Stimulated activated CD4-positive, alpha-beta T cell treated with anti-CD3 and anti-CD28 coated beads, TNF-alpha, amount 100 ng/mL, for 1 hour (primary cell): ENCODE measurements around the gene QRFPR.
"Not testable (repeated sequence)": the region's sequence is repeated elsewhere in the genome, so short reads cannot be mapped to it uniquely, and the experiment has no call there.

ENCODE experiments used
- DNase-seq, 3 donors: peaks; one replicate each; pipeline ENCODE4 v3.0.0-alpha.2; 2020; ENCODE audit warnings: low read depth in 3 of 3, low spot score in 1 of 3

The QRFPR gene

GRCh38 chr4:121380776-121381462 is at the start of gene QRFPR:
QRFPR (minus strand) TSS chr4:121381018; CDS start chr4:121380647, 371 bp downstream.
- no peak for DNase-seq

DNA sequence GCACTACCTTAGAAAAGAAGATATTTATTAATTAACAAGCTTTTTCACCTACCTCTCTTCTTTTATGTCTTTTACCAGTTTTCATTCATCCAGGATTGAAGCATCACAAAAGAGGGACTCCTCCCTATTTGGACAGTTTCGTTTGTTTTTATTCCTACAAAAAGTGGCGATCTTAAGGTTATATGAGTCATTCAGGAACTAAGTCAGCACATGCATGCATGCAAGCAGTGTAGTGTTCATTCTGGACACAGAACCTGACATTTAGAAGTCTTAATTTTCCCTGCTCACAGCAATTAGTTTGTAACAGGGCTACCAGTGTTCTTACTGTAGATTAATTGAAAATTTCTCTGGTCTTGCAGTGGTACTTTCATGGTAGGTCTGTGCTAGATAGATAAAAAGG is 47.9 kb upstream of the QRFPR start:
- DNase-seq: no peak

- DNase-seq: no peak
Measured at GRCh38 chr4:121421594-121421993, 40.8 kb upstream of the QRFPR start.

- no peak for DNase-seq
Measured at GRCh38 chr4:121411151-121411744, 30.4 kb upstream of the QRFPR start.

DNA sequence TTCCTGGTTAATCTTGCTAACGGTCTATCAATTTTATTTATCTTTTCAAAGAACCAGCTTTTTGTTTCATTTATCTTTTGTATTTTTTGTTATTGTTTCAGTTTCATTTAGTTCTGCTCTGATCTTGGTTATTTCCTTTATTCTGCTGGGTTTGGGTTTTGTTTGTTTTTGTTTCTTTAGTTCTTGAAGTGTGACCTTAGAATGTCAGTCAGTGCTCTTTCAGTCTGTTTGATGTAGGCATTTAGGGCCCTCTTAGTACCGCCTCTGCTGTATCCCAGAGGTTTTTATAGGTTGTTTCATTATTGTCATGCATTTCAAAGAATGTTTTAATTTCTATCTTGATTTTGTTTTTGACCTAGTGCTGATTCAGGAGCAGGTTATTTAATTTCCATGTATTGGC is 27.7 kb upstream of the QRFPR start:
- DNase-seq: not testable (repeated sequence)

GRCh38 chr4:121400632-121401031 is 19.8 kb upstream of the QRFPR start:
- DNase-seq: no peak

DNA sequence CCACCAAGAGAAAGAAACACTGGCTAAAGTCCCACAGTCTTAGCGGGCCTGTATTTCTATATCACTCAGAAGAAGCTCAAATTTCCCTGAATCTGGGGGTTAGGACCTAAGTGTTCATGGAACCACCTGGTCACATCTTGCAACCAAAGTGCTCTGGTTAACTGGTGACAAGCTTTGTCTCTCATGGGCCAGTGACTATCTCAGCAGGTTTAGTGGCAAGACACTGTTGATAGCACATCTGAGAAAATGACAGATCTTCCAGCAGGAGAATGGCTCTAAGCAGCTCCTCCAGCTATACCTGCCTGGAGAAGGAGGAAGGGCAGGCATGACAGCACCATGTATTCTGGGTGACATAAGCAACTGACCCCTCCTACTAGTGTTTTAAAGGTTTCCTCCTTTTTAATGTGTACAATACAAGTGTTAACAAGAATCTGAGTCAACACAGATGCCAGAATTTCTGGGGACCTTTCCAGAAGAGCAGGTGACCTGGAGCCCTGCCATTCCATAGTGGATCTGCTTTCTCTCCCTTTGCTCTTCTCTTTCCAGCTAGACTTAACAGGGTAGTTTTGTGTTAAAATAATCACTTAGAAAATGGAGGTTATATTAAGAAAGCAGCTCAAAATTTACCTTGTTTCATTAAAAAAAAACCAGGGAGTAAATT is 17.3 kb upstream of the QRFPR start:
- no peak for DNase-seq

- DNase-seq: no peak
Measured at GRCh38 chr4:121397434-121397833, 16.6 kb upstream of the QRFPR start.

DNA sequence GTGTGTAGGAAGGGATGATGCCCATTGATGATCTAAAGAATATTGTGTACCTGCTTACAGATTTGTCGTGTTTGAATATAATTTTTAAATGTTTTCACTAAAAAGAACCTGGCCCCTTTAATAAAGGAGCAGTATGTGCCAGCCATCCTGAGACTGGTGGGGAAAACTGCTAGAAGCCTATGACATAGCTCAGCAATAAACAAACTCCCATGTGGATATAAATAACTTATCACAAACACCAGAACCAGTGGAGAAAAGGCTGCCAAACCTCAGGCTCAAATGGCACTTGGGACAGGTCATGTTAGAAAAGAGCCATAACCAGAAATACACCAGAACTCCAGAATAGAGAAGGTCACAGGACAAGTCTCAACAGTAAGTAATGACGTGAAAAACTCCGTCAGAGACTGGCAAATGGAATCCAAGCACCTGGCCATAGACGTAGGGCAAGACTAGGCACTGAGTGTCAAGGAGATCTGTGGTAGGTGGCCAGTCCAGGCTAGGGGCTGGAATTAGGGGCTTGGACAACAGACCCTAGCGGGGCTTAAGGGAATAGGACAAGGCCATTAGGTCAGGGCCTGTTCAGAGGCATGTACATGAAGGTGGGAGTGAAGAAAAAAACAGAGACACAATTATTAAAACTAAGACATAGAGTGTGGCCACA is 11.7 kb upstream of the QRFPR start:
- DNase-seq: no peak

GRCh38 chr4:121390335-121390734 is 9.5 kb upstream of the QRFPR start:
- DNase-seq: no peak

DNA sequence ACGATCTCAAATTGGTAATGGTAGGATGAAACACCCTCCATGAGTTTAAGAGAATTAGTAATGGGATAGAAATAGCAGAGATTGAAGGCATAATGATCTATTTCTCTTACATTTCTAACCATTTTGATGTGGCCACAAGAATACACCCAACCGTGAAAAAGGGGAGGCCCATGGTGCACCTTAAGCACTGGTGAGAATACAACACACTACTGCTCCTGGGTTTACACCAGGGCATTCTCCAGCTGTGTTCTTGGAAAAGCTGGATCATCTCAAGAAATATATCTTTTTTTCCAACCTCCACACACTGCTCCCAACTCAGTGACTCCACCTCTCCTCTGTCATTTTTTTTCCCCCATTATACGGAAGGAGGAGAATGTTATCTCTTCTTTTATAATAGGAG is 1.5 kb downstream of the QRFPR start:
- no peak for DNase-seq

DNA sequence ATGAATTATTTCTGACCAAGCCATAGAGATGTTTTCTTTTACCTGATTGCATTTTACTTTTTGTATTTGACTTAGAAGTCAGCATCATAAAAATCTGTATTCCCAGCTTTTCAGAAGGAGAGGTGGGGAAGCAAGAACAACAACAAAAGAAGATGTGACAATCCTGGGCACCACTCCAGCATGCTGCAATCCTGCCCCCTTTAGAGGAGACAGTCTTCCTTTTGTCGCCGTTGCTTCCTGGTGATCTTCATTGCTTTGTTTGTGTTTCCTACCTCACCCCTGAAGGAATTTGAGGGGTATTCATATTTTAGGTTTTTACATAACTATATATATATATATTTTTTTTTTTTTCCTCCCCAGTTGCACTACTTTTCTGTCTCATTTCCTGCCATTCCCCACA is 3.7 kb downstream of the QRFPR start:
- DNase-seq: no peak

DNA sequence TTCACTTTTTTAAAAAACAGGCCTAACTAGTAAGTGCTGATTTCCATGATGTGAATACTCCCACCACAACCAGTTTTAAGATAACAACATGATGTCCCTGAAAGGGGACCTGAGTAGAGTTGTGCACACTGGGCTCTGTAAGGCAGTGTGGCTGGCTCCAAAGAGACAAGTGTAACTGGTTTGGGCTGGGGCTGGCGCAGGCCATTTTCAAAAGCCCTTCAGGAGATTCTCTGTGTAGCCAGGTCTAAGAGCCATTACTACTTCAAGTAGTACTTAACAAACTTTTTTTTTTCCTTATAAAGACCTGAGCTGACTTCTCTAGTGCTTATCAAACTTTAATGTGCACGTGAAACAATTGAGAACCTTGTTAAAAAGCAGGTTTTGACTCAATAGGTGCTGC is 4.3 kb downstream of the QRFPR start:
- DNase-seq: no peak

DNA sequence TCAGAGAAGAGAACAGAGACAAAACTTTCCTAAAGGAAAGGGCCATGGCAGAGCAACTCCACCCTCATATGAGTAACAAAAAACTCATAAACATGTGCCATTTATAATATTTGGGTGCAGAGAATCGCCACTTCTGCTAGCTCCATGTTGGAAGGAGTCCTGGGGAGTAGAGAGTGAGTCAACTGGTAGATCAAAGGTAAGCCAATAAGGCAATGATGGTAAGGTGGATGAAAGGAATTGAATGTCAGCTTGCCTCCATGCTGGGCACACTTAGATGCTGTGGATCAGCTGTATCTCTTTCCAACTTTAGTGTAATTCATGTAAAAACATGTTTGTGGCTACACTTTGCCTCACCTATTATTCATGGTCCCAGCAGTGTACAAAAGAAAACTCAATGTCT is 4.7 kb downstream of the QRFPR start:
- DNase-seq: no peak

GRCh38 chr4:121375262-121375661 is 5.6 kb downstream of the QRFPR start:
- no peak for DNase-seq

- DNase-seq: no peak
Measured at GRCh38 chr4:121373841-121374240, 7.0 kb downstream of the QRFPR start.

- no peak for DNase-seq
Measured at GRCh38 chr4:121370729-121371325, 10.0 kb downstream of the QRFPR start.

- no peak for DNase-seq
Measured at GRCh38 chr4:121360495-121360894, 20.3 kb downstream of the QRFPR start.

GRCh38 chr4:121358473-121358872 is 22.3 kb downstream of the QRFPR start:
- DNase-seq: no peak

- no peak for DNase-seq
Measured at GRCh38 chr4:121353213-121353612, 27.6 kb downstream of the QRFPR start.

- DNase-seq: no peak
Measured at GRCh38 chr4:121344098-121344497, 36.7 kb downstream of the QRFPR start.

DNA sequence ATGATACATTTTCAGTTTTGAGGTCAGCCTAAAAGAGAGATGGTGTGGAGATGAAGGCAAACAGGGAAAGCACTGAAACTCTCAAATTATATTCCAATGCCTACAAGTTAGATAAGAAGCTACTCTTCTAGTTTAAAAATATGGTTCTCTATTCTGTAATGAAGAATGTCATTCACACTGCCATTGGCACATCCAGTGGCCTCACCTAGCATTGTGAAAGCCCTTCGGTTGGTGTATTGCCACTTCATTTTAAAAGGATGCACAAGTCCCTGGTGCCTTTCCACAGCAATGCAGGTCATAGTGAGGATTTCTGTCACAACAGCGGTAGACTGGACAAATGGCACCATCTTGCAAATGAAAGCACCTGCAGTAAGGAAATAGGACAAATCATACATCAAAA is 40.6 kb downstream of the QRFPR start:
- no peak for DNase-seq
